Testis (tissue), 2 donors: ENCODE measurements around the gene TUBAL3.

Experiments
- CTCF ChIP-seq, 3 experiments: fragments of 450-650 bp in 2 of 3; fragments of 200-600 bp in 1 of 3; sonication (generic) in 1 of 3; IDR thresholded peaks; one replicate each; pipeline ENCODE4 v1.5.1; 2016 to 2019; ENCODE audit warnings: antibody characterized with exemption in 3 of 3, mild to moderate bottlenecking in 2 of 3, moderate library complexity in 1 of 3
- POLR2A ChIP-seq: fragments of 450-650 bp; IDR thresholded peaks from one replicate; pipeline ENCODE4 v1.6.1; 2017; ENCODE audit warnings: antibody characterized with exemption, mild to moderate bottlenecking, moderate library complexity

- no peak for TF ChIP-seq CTCF (IDR thresholded peaks at IDR 0.05)
- no peak for TF ChIP-seq POLR2A
Observed at GRCh38 chr10:5412277-5412941, 7.8 kb upstream of the TUBAL3 start, which contains the start of gene NET1.
